Keratinocyte (primary cell): Measurements from ENCODE around the gene AP2A2. TPM values are rescaled to one million over a fixed set of nuclear protein-coding genes. Genes with fewer than 3 reads are reported as not detected.

ENCODE experiments used
- DNase-seq: peaks from one replicate; pipeline ENCODE4 v3.0.0-alpha.2; 2011; ENCODE audit warnings: low read depth, missing footprints, low spot score
- FAIRE-seq: peaks from 2 replicates; lab custom pipeline; 2011; peaks lifted over from hg19 to GRCh38; lab: Jason Lieb, UNC
- H2AFZ ChIP-seq: 2 replicates; pipeline ENCODE4 v1.6.0; 2012; ENCODE audit warnings: low read length, control low read depth, inconsistent platforms; ENCODE audit not compliant: control insufficient read depth
- H3K27ac ChIP-seq: 2 replicates; pipeline ENCODE4 v1.5.1; 2011; ENCODE audit warnings: low read length; ENCODE audit not compliant: control insufficient read depth, insufficient read depth
- H3K27me3 ChIP-seq: 3 replicates; pipeline ENCODE4 v1.6.0; 2011; ENCODE audit warnings: low read length; ENCODE audit not compliant: control insufficient read depth, insufficient read depth; ENCODE audit errors: extremely low read depth
- H3K36me3 ChIP-seq, 2 experiments: 2 replicates in 1 of 2; 3 replicates in 1 of 2; pipeline ENCODE4 v1.5.1; 2011; ENCODE audit warnings: low read length in 2 of 2, mild to moderate bottlenecking in 1 of 2; ENCODE audit not compliant: control insufficient read depth in 2 of 2, insufficient read depth in 2 of 2; ENCODE audit errors: extremely low read depth in 1 of 2
- H3K4me1 ChIP-seq: 3 replicates; pipeline ENCODE4 v1.5.1; 2011; ENCODE audit warnings: low read length; ENCODE audit not compliant: control insufficient read depth, insufficient read depth; ENCODE audit errors: extremely low read depth
- H3K4me2 ChIP-seq: 3 replicates; pipeline ENCODE4 v1.6.0; 2011; ENCODE audit warnings: low read depth, low read length; ENCODE audit not compliant: control insufficient read depth, insufficient read depth; ENCODE audit errors: extremely low read depth
- H3K4me3 ChIP-seq, 3 experiments: fragments of 200-600 bp in 1 of 3; sonication (generic) in 1 of 3; 2 replicates in 2 of 3; 3 replicates in 1 of 3; pipeline ENCODE4 v1.5.1; 2011 to 2016; ENCODE audit warnings: low read length in 3 of 3, mild to moderate bottlenecking in 3 of 3, control low read depth in 2 of 3, inconsistent platforms in 1 of 3, low read depth in 1 of 3, mixed read lengths in 1 of 3, mixed run types in 1 of 3, moderate library complexity in 1 of 3; ENCODE audit not compliant: control insufficient read depth in 2 of 3, insufficient read depth in 2 of 3; ENCODE audit errors: extremely low read depth in 1 of 3
- H3K79me2 ChIP-seq: 2 replicates; pipeline ENCODE4 v1.6.0; 2012; ENCODE audit warnings: low read length; ENCODE audit not compliant: control insufficient read depth, insufficient read depth
- H3K9ac ChIP-seq: 3 replicates; pipeline ENCODE4 v1.6.0; 2011; ENCODE audit warnings: low read length; ENCODE audit not compliant: control insufficient read depth, insufficient read depth; ENCODE audit errors: extremely low read depth
- H3K9me1 ChIP-seq: 3 replicates; pipeline ENCODE4 v1.6.0; 2011; ENCODE audit warnings: low read length; ENCODE audit not compliant: control insufficient read depth, insufficient read depth; ENCODE audit errors: extremely low read depth
- H3K9me3 ChIP-seq: 2 replicates; pipeline ENCODE4 v1.5.1; 2012; ENCODE audit warnings: low read depth, low read length; ENCODE audit not compliant: control insufficient read depth
- H4K20me1 ChIP-seq: 3 replicates; pipeline ENCODE4 v1.6.0; 2011; ENCODE audit warnings: low read length; ENCODE audit not compliant: control insufficient read depth, insufficient read depth; ENCODE audit errors: extremely low read depth
- CTCF ChIP-seq, 3 experiments: IDR thresholded peaks in 1 of 3; conservative IDR thresholded peaks in 1 of 3; optimal IDR thresholded peaks in 1 of 3; 2 replicates in 2 of 3; 3 replicates in 1 of 3; pipeline versions ENCODE3 to v1.5.1; 2011; ENCODE audit warnings: low read length in 3 of 3, mild to moderate bottlenecking in 3 of 3, moderate library complexity in 2 of 3, control low read depth in 1 of 3, inconsistent platforms in 1 of 3; ENCODE audit not compliant: insufficient read depth in 2 of 3; ENCODE audit errors: extremely low read depth in 1 of 3
- EZH2 ChIP-seq: IDR thresholded peaks from one replicate; pipeline ENCODE4 v1.6.1; 2012; ENCODE audit warnings: inconsistent platforms, mild to moderate bottlenecking, low read length, moderate library complexity
- dilution Hi-C: fragments of 300-500 bp; cut with MboI; formaldehyde crosslinking; loops from one replicate; pipeline ENCODE4 v1.7.0; 2020; ENCODE audit warnings: low sequenced_read_pairs; ENCODE audit not compliant: extremely low pct_ligation_motif_present
- polyA plus RNA-seq, 5 experiments: library from polyadenylated mRNA; depleted of rRNA in 3 of 5; stranded (reverse) in 3 of 5; stranded (forward) in 1 of 5; unstranded in 1 of 5; fragments of >200 nt; gene quantifications; 1 replicate in 1 of 5; 2 replicates in 3 of 5; 3 replicates in 1 of 5; pipeline versions ENCODE4 v1.2.1 to v1.2.3, GENCODE V29; 2011 to 2012; ENCODE audit warnings: missing spikeins in 2 of 5, low read depth in 1 of 5, low replicate concordance in 1 of 5

AP2A2 gene
- polyA plus RNA-seq, 1 donor (not counting 4 experiments of a cell fraction or from before 2014, with no cell fraction given) = 47.8 TPM

GRCh38 chr11:887589-887988 lies 38.1 kb upstream of the AP2A2 start:
- no peak overlapping the region for H3K9ac ChIP-seq
- no peak for FAIRE-seq
- dilution Hi-C loops = no loop called here
- no peak overlapping the region for H3K4me3 ChIP-seq
- H3K9me1 ChIP-seq = no peaks in the 10 kb centered on the region
- no peak for DNase-seq
- no peaks in the 10 kb centered on the region for H3K9me3 ChIP-seq
- no peaks in the 10 kb centered on the region for H3K4me1 ChIP-seq
- no peaks in the 10 kb centered on the region for H3K79me2 ChIP-seq
- TF ChIP-seq CTCF (optimal IDR thresholded peaks at IDR 0.05 in 1 of 3, IDR thresholded peaks at IDR 0.05 in 1 of 3, conservative IDR thresholded peaks at IDR 0.05 in 1 of 3; ENCODE audit: extremely low read depth in 1 of 3, insufficient read depth in 2 of 3, low read length in 3 of 3) = no peak
- peaks cover 7 to 11% of the 10 kb centered on the region in 2 experiments for H3K36me3 ChIP-seq
- no peaks in the 10 kb centered on the region for H4K20me1 ChIP-seq
- no peak overlapping the region for H3K27ac ChIP-seq
- no peaks in the 10 kb centered on the region for H3K27me3 ChIP-seq
- H2AFZ ChIP-seq = no peak overlapping the region
- H3K4me2 ChIP-seq = no peak overlapping the region

GRCh38 chr11:888310-889212 lies 37.1 kb upstream of the AP2A2 start:
- Histone ChIP-seq H3K27me3 (no peaks in the 10 kb centered on the region), H3K36me3 (peaks cover 7 to 11% of the 10 kb centered on the region in 2 experiments), H3K4me3 (no peak overlapping the region), H3K79me2 (no peaks in the 10 kb centered on the region), H2AFZ (no peak overlapping the region), H3K4me1 (no peaks in the 10 kb centered on the region), H4K20me1 (no peaks in the 10 kb centered on the region), H3K4me2 (no peak overlapping the region), H3K9ac (no peak overlapping the region), H3K9me1 (no peaks in the 10 kb centered on the region), H3K27ac (no peak overlapping the region), H3K9me3 (no peaks in the 10 kb centered on the region)
- TF ChIP-seq EZH2 = no peak
- TF ChIP-seq CTCF (optimal IDR thresholded peaks at IDR 0.05 in 1 of 3, IDR thresholded peaks at IDR 0.05 in 1 of 3, conservative IDR thresholded peaks at IDR 0.05 in 1 of 3; ENCODE audit: extremely low read depth in 1 of 3, insufficient read depth in 2 of 3, low read length in 3 of 3) = no peak
- DNase-seq (no peak), FAIRE-seq (no peak)
- dilution Hi-C loops = no loop called here
